ENCODE data around the gene GSTK1.

- TF ChIP-seq, protein P1, sequence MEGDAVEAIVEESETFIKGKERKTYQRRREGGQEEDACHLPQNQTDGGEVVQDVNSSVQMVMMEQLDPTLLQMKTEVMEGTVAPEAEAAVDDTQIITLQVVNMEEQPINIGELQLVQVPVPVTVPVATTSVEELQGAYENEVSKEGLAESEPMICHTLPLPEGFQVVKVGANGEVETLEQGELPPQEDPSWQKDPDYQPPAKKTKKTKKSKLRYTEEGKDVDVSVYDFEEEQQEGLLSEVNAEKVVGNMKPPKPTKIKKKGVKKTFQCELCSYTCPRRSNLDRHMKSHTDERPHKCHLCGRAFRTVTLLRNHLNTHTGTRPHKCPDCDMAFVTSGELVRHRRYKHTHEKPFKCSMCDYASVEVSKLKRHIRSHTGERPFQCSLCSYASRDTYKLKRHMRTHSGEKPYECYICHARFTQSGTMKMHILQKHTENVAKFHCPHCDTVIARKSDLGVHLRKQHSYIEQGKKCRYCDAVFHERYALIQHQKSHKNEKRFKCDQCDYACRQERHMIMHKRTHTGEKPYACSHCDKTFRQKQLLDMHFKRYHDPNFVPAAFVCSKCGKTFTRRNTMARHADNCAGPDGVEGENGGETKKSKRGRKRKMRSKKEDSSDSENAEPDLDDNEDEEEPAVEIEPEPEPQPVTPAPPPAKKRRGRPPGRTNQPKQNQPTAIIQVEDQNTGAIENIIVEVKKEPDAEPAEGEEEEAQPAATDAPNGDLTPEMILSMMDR (IDR thresholded peaks at IDR 0.05; ENCODE audit: insufficient read depth, low read length) = peak; percentile 79
- no peak for TF ChIP-seq POLR2AphosphoS5 (IDR thresholded peaks at IDR 0.05; ENCODE audit: low read depth)
- no peak for TF ChIP-seq GABPA (IDR thresholded peaks at IDR 0.05; ENCODE audit: low read depth)
These were observed 42.3 kb downstream of the GSTK1 start for GRCh38 chr7:143305423-143306070.
